GM12878 (cell line): ENCODE results near the gene SP100. TPM values are rescaled to one million over a fixed set of nuclear protein-coding genes. Genes with fewer than 3 reads are reported as not detected.

ENCODE experiments used
- ATAC-seq: fragments of 200-7000 bp; cut with Tn5 transposase; 3 replicates; pipeline ENCODE4 v1.9.1; 2020; ENCODE audit warnings: mild to moderate bottlenecking, moderate library complexity
- BruUV-seq: library from RNA; stranded (reverse); fragments of 400-500 nt; replicated peaks from 2 replicates; lab custom pipeline; 2021; lab: Mats Ljungman, UMichigan
- CTCF ChIA-PET: fragments of 300-600 bp; sonication (Branson Sonifier 250); formaldehyde crosslinking; extraction: SDS; loops from one replicate; lab custom pipeline; 2021; ENCODE audit warnings: inconsistent platforms; lab: Yijun Ruan, JAX
- POLR2A ChIA-PET: fragments of 350-600 bp; formaldehyde crosslinking; extraction: SDS; loops from one replicate; lab custom pipeline; 2021; ENCODE audit warnings: inconsistent platforms; lab: Charles Lee
- RAD21 ChIA-PET: fragments of 300-600 bp; sonication (Branson Sonifier 250); formaldehyde crosslinking; loops from one replicate; lab custom pipeline; 2023; ENCODE audit warnings: antibody characterized with exemption; ENCODE audit not compliant: unreplicated experiment; lab: Charles Lee
- SMC1A ChIA-PET: fragments of 300-600 bp; sonication (Branson Sonifier 250); formaldehyde crosslinking; loops from one replicate; lab custom pipeline; 2023; ENCODE audit not compliant: unreplicated experiment, uncharacterized antibody; lab: Charles Lee
- DNase-seq: peaks from one replicate; pipeline ENCODE4 v3.0.0-alpha.2; 2011; ENCODE audit warnings: low read depth, low spot score
- FAIRE-seq: peaks from 3 replicates; lab custom pipeline; 2011; peaks lifted over from hg19 to GRCh38; lab: Jason Lieb, UNC
- H2AFZ ChIP-seq: 2 replicates; pipeline ENCODE4 v1.6.0; 2011; ENCODE audit warnings: low read depth, low read length, control low read depth; ENCODE audit not compliant: control insufficient read depth
- H3K27ac ChIP-seq: 2 replicates; pipeline ENCODE4 v1.5.1; 2011; ENCODE audit warnings: control low read depth; ENCODE audit not compliant: control insufficient read depth, insufficient read depth
- H3K27me3 ChIP-seq, 2 experiments: replicated peaks in 1 of 2; 2 replicates each; pipeline versions ENCODE4 v1.6.0 to v1.6.1; 2011; ENCODE audit warnings: low read length in 1 of 2; ENCODE audit not compliant: control insufficient read depth in 2 of 2, insufficient read depth in 2 of 2
- H3K36me3 ChIP-seq, 2 experiments: 2 replicates each; pipeline ENCODE4 v1.5.1; 2011; ENCODE audit warnings: low read length in 1 of 2; ENCODE audit not compliant: control insufficient read depth in 2 of 2, insufficient read depth in 2 of 2
- H3K4me1 ChIP-seq: 2 replicates; pipeline ENCODE4 v1.6.1; 2011; ENCODE audit warnings: mild to moderate bottlenecking, low read length, moderate library complexity, mixed read lengths; ENCODE audit not compliant: control insufficient read depth, insufficient read depth
- H3K4me2 ChIP-seq: 2 replicates; pipeline ENCODE4 v1.6.0; 2011; ENCODE audit warnings: control low read depth; ENCODE audit not compliant: control insufficient read depth, insufficient read depth
- H3K4me3 ChIP-seq: fragments of 200-600 bp; sonication (generic); 2 replicates; pipeline ENCODE4 v1.5.1; 2016
- H3K79me2 ChIP-seq: 2 replicates; pipeline ENCODE4 v1.6.0; 2011; ENCODE audit warnings: low read length; ENCODE audit not compliant: control insufficient read depth, insufficient read depth
- H3K9ac ChIP-seq: 2 replicates; pipeline ENCODE4 v1.8.0; 2011; ENCODE audit warnings: low read length, control low read depth, mixed read lengths; ENCODE audit not compliant: control insufficient read depth, insufficient read depth
- H3K9me3 ChIP-seq: replicated peaks from 3 replicates; pipeline ENCODE4 v1.5.1; 2011; ENCODE audit warnings: mild to moderate bottlenecking, low read length; ENCODE audit not compliant: control insufficient read depth, insufficient read depth
- H4K20me1 ChIP-seq: 2 replicates; pipeline ENCODE4 v1.6.0; 2011; ENCODE audit not compliant: control insufficient read depth, insufficient read depth
- BCLAF1 ChIP-seq: fragments of 450-650 bp; IDR thresholded peaks from 2 replicates; pipeline ENCODE4 v1.6.1; 2017; ENCODE audit warnings: antibody characterized with exemption, mild to moderate bottlenecking, moderate library complexity
- CHD2 ChIP-seq: IDR thresholded peaks from 2 replicates; pipeline ENCODE4 v1.6.1; 2011; ENCODE audit warnings: low read depth, low read length, improper control_type of control experiment, borderline replicate concordance
- E2F4 ChIP-seq: IDR thresholded peaks from 2 replicates; pipeline ENCODE4 v1.6.1; 2012; ENCODE audit warnings: low read depth, low read length, improper control_type of control experiment
- GATAD2B ChIP-seq: fragments of 450-650 bp; conservative IDR thresholded peaks from 2 replicates; pipeline ENCODE4 v1.6.1; 2017; ENCODE audit warnings: low read depth, mild to moderate bottlenecking, moderate library complexity
- LARP7 ChIP-seq: fragments of 450-650 bp; IDR thresholded peaks from 2 replicates; pipeline ENCODE4 v1.6.1; 2017; ENCODE audit warnings: mild to moderate bottlenecking
- NFYA ChIP-seq: IDR thresholded peaks from 2 replicates; pipeline ENCODE4 v1.6.1; 2011; ENCODE audit warnings: low read depth, mild to moderate bottlenecking, low read length, improper control_type of control experiment, borderline replicate concordance
- NKRF ChIP-seq: fragments of 450-650 bp; conservative IDR thresholded peaks from 2 replicates; pipeline ENCODE4 v1.6.1; 2017; ENCODE audit warnings: mild to moderate bottlenecking, moderate library complexity
- NR2C2 ChIP-seq: IDR thresholded peaks from 2 replicates; pipeline ENCODE4 v1.6.1; 2011; ENCODE audit warnings: borderline replicate concordance, low read depth; ENCODE audit not compliant: control insufficient read depth, insufficient read length
- PAX5 ChIP-seq: IDR thresholded peaks from 2 replicates; pipeline ENCODE4 v1.6.1; 2011; ENCODE audit warnings: low read depth, low read length, borderline replicate concordance
- RBBP5 ChIP-seq: fragments of 200-600 bp; sonication (generic); conservative IDR thresholded peaks from 2 replicates; pipeline ENCODE4 v1.6.1; 2016
- RCOR1 ChIP-seq: conservative IDR thresholded peaks from 2 replicates; pipeline ENCODE4 v1.6.1; 2012; ENCODE audit warnings: low read depth, low read length, improper control_type of control experiment
- RELA ChIP-seq: fragments of 450-650 bp; IDR thresholded peaks from 2 replicates; pipeline ENCODE4 v1.8.0; 2014; ENCODE audit warnings: borderline replicate concordance; ENCODE audit not compliant: partially characterized antibody
- SIN3A ChIP-seq: IDR thresholded peaks from 2 replicates; pipeline ENCODE4 v1.6.1; 2012; ENCODE audit warnings: low read depth, low read length, improper control_type of control experiment
- SUZ12 ChIP-seq: fragments of 200-600 bp; sonication (generic); IDR thresholded peaks from one replicate; pipeline ENCODE4 v1.6.1; 2018; ENCODE audit warnings: antibody characterized with exemption, mild to moderate bottlenecking; ENCODE audit not compliant: unreplicated experiment
- TAF1 ChIP-seq: IDR thresholded peaks from 2 replicates; pipeline ENCODE4 v1.6.1; 2011; ENCODE audit warnings: mild to moderate bottlenecking, low read depth, low read length, borderline replicate concordance
- TCF12 ChIP-seq: IDR thresholded peaks from 2 replicates; pipeline ENCODE4 v1.6.1; 2011; ENCODE audit warnings: low read depth, mild to moderate bottlenecking, low read length
- ZNF384 ChIP-seq: IDR thresholded peaks from 2 replicates; pipeline ENCODE4 v1.6.1; 2012; ENCODE audit warnings: low read depth, mild to moderate bottlenecking, low read length, improper control_type of control experiment, borderline replicate concordance
- ZNF622 ChIP-seq: fragments of 450-650 bp; IDR thresholded peaks from 2 replicates; pipeline ENCODE4 v1.6.1; 2017; ENCODE audit warnings: mild to moderate bottlenecking, inconsistent platforms
- whole genome bisulfite sequencing: methylation state at CpG from one replicate; pipeline ENCODE4 v1.1.6; 2016; ENCODE audit warnings: low lambda C conversion rate; ENCODE audit not compliant: insufficient replicate concordance, insufficient coverage; ENCODE audit errors: missing lambda C conversion rate; 5-methylcytosine and 5-hydroxymethylcytosine counted together
- in situ Hi-C: fragments of 300-500 bp; cut with MboI; formaldehyde crosslinking; loops from 9 replicates; pipeline ENCODE4 v1.14.3; 2018; ENCODE audit warnings: mixed read lengths
- intact Hi-C: fragments of 100-400 bp; cut with micrococcal nuclease; formaldehyde crosslinking; loops from one replicate; pipeline ENCODE4 v1.14.2; 2022; ENCODE audit not compliant: unreplicated experiment
- polyA plus RNA-seq, 11 experiments: library from polyadenylated mRNA; depleted of rRNA in 4 of 11; unstranded in 6 of 11; stranded (reverse) in 5 of 11; fragments of >200 nt; fragmentation: Nextera tagmentation in 4 of 11; fragmentation: Illumina TruSeq in 1 of 11; extraction: Ambion mirVana in 4 of 11; extraction: Trizol in 1 of 11; gene quantifications; 1 replicate in 1 of 11; 2 replicates in 10 of 11; pipeline versions ENCODE4 v1.2.1 to v1.2.3, GENCODE V29; 2011 to 2016; ENCODE audit warnings: inconsistent platforms in 2 of 11, missing spikeins in 2 of 11, low read depth in 1 of 11
- total RNA-seq, 4 experiments: library from RNA; depleted of rRNA in 3 of 4; stranded (reverse); fragments of >200 nt in 3 of 4; fragmentation: Illumina TruSeq in 1 of 4; extraction: Trizol in 1 of 4; gene quantifications; 2 replicates each; pipeline versions ENCODE4 v1.2.1 to v1.2.3, GENCODE V29; 2013 to 2021

SP100 gene
- total and polyA plus RNA-seq, 10 of the 15 experiments (the other 5 are each of a cell fraction or from before 2014, with no cell fraction given): 109 to 239 (median 180) TPM

GRCh38 chr2:230411570-230412370 lies 4.2 kb upstream of the SP100 start:
- ATAC-seq (peak; percentile 77), DNase-seq (no peak), FAIRE-seq (no peak)
- Histone ChIP-seq H3K4me1 (peaks cover 35% of the 10 kb centered on the region), H3K4me3 (peak overlapping the region; percentile 77), H3K36me3 (no peaks in the 10 kb centered on the region), H3K79me2 (peaks cover 20% of the 10 kb centered on the region), H3K4me2 (peak overlapping the region; percentile 99), H3K27ac (peak overlapping the region; percentile 79), H4K20me1 (no peaks in the 10 kb centered on the region), H3K27me3 (no peaks in the 10 kb centered on the region), H3K9ac (peak overlapping the region; percentile 86), H3K9me3 (no peaks in the 10 kb centered on the region), H2AFZ (peak overlapping the region; percentile 91)
- no TSS peak for BruUV-seq
- RAD21 ChIA-PET: interaction anchor here (0.9 to 2.0 kb wide), 5 partner anchors 10 to 209 kb away, joined by 3 to 6 read pairs (median 3); partner anchors contain the start of gene SP140L
- intact Hi-C loops: loop anchor here (10.0 kb wide), 1 partner anchor 303 kb away; the partner anchor contains the start of gene CAB39
- SMC1A ChIA-PET: interaction anchor here (1.0 to 2.6 kb wide), 9 partner anchors 9 to 203 kb away, joined by 3 to 8 read pairs (median 4); no protein-coding TSS in a partner anchor
- POLR2A ChIA-PET: interaction anchor here (1.4 kb wide), 1 partner anchor 59 kb away, joined by 3 read pairs; no protein-coding TSS in a partner anchor
- in situ Hi-C loops: no loop called here
- CTCF ChIA-PET: interaction anchor here (0.7 to 1.2 kb wide), 4 partner anchors 82 to 632 kb away, joined by 3 to 4 read pairs (median 4); partner anchors contain the start of gene SP140L
- 1% methylated on average over 32 of the region's 57 CpGs for WGBS
- TF ChIP-seq NKRF (peak; percentile 50; the same call in 1 of the 2 replicates), SIN3A (no peak; the same call in 1 of the 2 replicates), BCLAF1 (no peak), PAX5 (no peak), LARP7 (peak; percentile 73; the same call in 1 of the 2 replicates), NR2C2 (no peak), NFYA (no peak), RCOR1 (no peak), CHD2 (no peak), RBBP5 (no peak), ZNF384 (no peak), ZNF622 (no peak), E2F4 (no peak), TCF12 (no peak), RELA (no peak), GATAD2B (peak; percentile 75), TAF1 (no peak; the same call in 1 of the 2 replicates), SUZ12 (no peak)
